Suprapubic skin (tissue), 4 donors: Measurements from ENCODE around the gene CCDC78. TPM values are rescaled to one million over a fixed set of nuclear protein-coding genes. Genes with fewer than 3 reads are reported as not detected.
A peak's percentile ranks its signal among the peaks of the same experiment; 100 is the strongest.

Experiments
- DNase-seq, 2 donors: peaks; one replicate each; pipeline ENCODE4 v3.0.0-alpha.2; 2019; ENCODE audit warnings: low spot score in 2 of 2
- H3K27ac ChIP-seq: fragments of 200-600 bp; sonication (generic); one replicate; pipeline ENCODE4 v1.5.1; 2019
- H3K27me3 ChIP-seq: fragments of 200-600 bp; sonication (generic); one replicate; pipeline ENCODE4 v1.5.1; 2019
- H3K36me3 ChIP-seq: fragments of 200-600 bp; sonication (generic); one replicate; pipeline ENCODE4 v1.5.1; 2019
- H3K4me1 ChIP-seq: fragments of 200-600 bp; sonication (generic); one replicate; pipeline ENCODE4 v1.5.1; 2019
- H3K4me3 ChIP-seq: fragments of 200-600 bp; sonication (generic); one replicate; pipeline ENCODE4 v1.5.1; 2019; ENCODE audit warnings: mild to moderate bottlenecking
- H3K9me3 ChIP-seq: fragments of 200-600 bp; sonication (generic); one replicate; pipeline ENCODE4 v1.5.1; 2019
- CTCF ChIP-seq, 2 donors: fragments of 200-600 bp in 1 of 2; fragments of 450-650 bp in 1 of 2; sonication (generic) in 1 of 2; IDR thresholded peaks; one replicate each; pipeline ENCODE4 v1.5.1; 2016 to 2019; ENCODE audit warnings: antibody characterized with exemption in 2 of 2, mild to moderate bottlenecking in 1 of 2, moderate library complexity in 1 of 2
- EP300 ChIP-seq: sonication (generic); formaldehyde crosslinking; IDR thresholded peaks from one replicate; pipeline ENCODE4 v1.6.1; 2017; ENCODE audit warnings: antibody characterized with exemption
- POLR2A ChIP-seq, 2 donors: fragments of 450-650 bp; IDR thresholded peaks; one replicate each; pipeline ENCODE4 v1.6.1; 2017; ENCODE audit warnings: antibody characterized with exemption in 2 of 2, mild to moderate bottlenecking in 2 of 2, moderate library complexity in 2 of 2
- POLR2AphosphoS5 ChIP-seq, 3 donors: sonication (generic); formaldehyde crosslinking; IDR thresholded peaks; one replicate each; pipeline ENCODE4 v1.6.1; 2017; ENCODE audit warnings: antibody characterized with exemption in 3 of 3
- WGBS: methylation state at CpG from one replicate; pipeline ENCODE4 v1.1.5; 2018; 5-methylcytosine and 5-hydroxymethylcytosine counted together
- total RNA-seq, 4 donors: library from RNA; depleted of rRNA; stranded (reverse); fragments of >200 nt; gene quantifications; one replicate each; pipeline ENCODE4 v1.1.0, GENCODE V29; 2016

Gene CCDC78
- total RNA-seq, 4 donors from 2014 or later, result 0.64 to 2.4 (median 0.83) TPM; not detected in 1

- TF ChIP-seq EP300, result no peak
- TF ChIP-seq POLR2A (IDR thresholded peaks at IDR 0.05), result no peak
- TF ChIP-seq POLR2AphosphoS5 (IDR thresholded peaks at IDR 0.05), result no peak
- no peak for TF ChIP-seq CTCF (IDR thresholded peaks at IDR 0.05)
- peaks cover 72% of the 10 kb centered on the region for H3K36me3 ChIP-seq
- H3K4me3 ChIP-seq, result no peak overlapping the region
- no peak overlapping the region for H3K27ac ChIP-seq
- whole genome bisulfite sequencing, result 95% methylated on average over 13 of the region's 13 CpGs
- no peak for DNase-seq
- H3K9me3 ChIP-seq, result no peaks in the 10 kb centered on the region
- H3K27me3 ChIP-seq, result no peaks in the 10 kb centered on the region
- H3K4me1 ChIP-seq, result peaks cover 18% of the 10 kb centered on the region
Observed at GRCh38 chr16:735982-736453, 9.8 kb upstream of the CCDC78 start.

- H3K9me3 ChIP-seq, result no peaks in the 10 kb centered on the region
- H3K36me3 ChIP-seq, result peaks cover 73% of the 10 kb centered on the region
- no peak overlapping the region for H3K27ac ChIP-seq
- peaks cover 16% of the 10 kb centered on the region for H3K4me1 ChIP-seq
- DNase-seq, result no peak
- H3K27me3 ChIP-seq, result no peaks in the 10 kb centered on the region
- WGBS, result 92% methylated on average over 12 of the region's 25 CpGs
- TF ChIP-seq EP300 (no peak), CTCF (IDR thresholded peaks at IDR 0.05) (no peak), POLR2A (IDR thresholded peaks at IDR 0.05) (no peak), POLR2AphosphoS5 (IDR thresholded peaks at IDR 0.05) (no peak)
- no peak overlapping the region for H3K4me3 ChIP-seq
Observed at GRCh38 chr16:734981-735881, 9.0 kb upstream of the CCDC78 start.

- H3K27me3 ChIP-seq, result no peaks in the 10 kb centered on the region
- no peak overlapping the region for H3K27ac ChIP-seq
- H3K4me3 ChIP-seq, result no peak overlapping the region
- peaks cover 7% of the 10 kb centered on the region for H3K4me1 ChIP-seq
- no peaks in the 10 kb centered on the region for H3K9me3 ChIP-seq
- WGBS, result 96% methylated on average over 38 of the region's 49 CpGs
- peaks cover 73% of the 10 kb centered on the region for H3K36me3 ChIP-seq
- TF ChIP-seq POLR2A (IDR thresholded peaks at IDR 0.05), result no peak
- TF ChIP-seq POLR2AphosphoS5 (IDR thresholded peaks at IDR 0.05), result no peak
- no peak for TF ChIP-seq CTCF (IDR thresholded peaks at IDR 0.05)
- no peak for TF ChIP-seq EP300
- no peak for DNase-seq
Observed at GRCh38 chr16:734208-734980, 8.2 kb upstream of the CCDC78 start.

- no peak overlapping the region for H3K27ac ChIP-seq
- peaks cover 73% of the 10 kb centered on the region for H3K36me3 ChIP-seq
- H3K9me3 ChIP-seq, result no peaks in the 10 kb centered on the region
- 100% methylated on average over 7 of the region's 34 CpGs for WGBS
- H3K4me3 ChIP-seq, result no peak overlapping the region
- H3K4me1 ChIP-seq, result peaks cover 8% of the 10 kb centered on the region
- TF ChIP-seq EP300 (no peak), POLR2A (IDR thresholded peaks at IDR 0.05) (no peak), CTCF (IDR thresholded peaks at IDR 0.05) (peak in 1 of 2 donors; percentile 24)
- peaks cover 2% of the 10 kb centered on the region for H3K27me3 ChIP-seq
- DNase-seq, result no peak
Observed at GRCh38 chr16:733382-734207, 7.4 kb upstream of the CCDC78 start.
